Stimulated activated CD8-positive, alpha-beta memory T cell treated with anti-CD3 and anti-CD28 coated beads, Interleukin-4, amount 100 ng/mL, for 48 hours (primary cell): ENCODE results near the gene CNTN5.
"Not testable (repeated sequence)": the region's sequence is repeated elsewhere in the genome, so short reads cannot be mapped to it uniquely, and the experiment has no call there.

Source experiments
- DNase-seq: peaks from one replicate; pipeline ENCODE4 v3.0.0-alpha.2; 2020

The CNTN5 gene

DNA sequence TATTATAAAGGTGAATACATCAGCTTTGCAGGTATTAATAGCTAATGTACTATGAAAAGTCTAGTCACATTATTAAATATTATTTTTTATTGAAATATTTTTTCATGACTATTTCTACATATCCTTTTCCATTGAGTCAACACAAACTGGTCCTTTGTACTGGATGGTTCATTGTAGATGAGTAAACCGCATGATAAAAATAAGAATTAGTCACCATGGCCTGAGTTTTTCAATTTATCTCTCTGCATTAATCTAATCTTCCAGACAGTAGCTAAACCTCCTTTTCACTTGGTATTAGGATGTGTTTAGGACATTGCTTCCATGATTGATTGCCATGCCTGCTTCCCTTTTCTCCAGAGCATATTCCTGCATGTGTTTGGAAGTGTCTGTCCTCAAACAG, 1227.0 kb downstream of the CNTN5 start:
- DNase-seq: no peak

DNA sequence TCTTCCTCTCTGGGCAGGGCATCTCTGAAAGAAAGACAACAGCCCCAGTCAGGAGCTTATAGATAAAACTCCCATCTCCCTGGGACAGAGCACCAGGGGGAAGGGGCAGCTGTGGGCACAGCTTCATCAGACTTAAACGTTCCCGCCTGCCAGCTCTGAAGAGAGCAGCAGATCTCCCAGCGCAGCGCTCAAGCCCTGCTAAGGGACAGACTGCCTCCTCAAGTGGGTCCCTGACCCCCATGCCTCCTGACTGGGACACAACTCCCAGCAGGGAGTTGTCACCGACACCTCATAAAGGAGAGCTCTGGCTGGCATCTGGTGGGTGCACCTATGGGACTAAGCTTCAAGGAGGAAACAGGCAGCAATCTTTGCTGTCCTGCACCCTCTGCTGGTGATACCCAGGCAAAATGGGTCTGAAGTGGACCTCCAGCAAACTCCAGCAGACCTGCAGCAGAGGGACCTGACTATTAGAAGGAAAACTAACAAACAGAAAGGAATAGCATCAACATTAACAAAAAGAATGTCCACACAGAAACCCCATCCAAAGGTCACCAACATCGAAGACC, 1236.6 kb downstream of the CNTN5 start:
- DNase-seq: not testable (repeated sequence)

DNA sequence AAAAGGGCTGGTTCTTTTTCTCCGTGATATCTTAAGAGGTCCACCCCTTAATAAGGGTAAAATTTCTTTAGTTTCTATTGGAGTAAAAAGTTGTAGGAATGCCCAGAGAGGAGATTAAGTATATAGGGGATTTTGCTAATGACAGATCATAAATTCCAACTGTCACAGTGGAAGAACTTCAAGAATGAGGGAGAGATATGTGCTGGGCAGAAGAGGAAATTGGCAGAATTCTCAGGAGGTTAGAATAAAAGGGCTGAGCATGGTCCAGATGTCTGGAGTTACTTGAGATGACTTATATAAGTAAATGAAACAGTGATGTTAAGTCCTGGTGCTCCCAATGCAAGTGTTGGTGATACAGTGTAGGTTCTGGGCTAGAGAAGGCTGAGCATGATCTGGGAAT, 1248.8 kb downstream of the CNTN5 start:
- no peak for DNase-seq

DNA sequence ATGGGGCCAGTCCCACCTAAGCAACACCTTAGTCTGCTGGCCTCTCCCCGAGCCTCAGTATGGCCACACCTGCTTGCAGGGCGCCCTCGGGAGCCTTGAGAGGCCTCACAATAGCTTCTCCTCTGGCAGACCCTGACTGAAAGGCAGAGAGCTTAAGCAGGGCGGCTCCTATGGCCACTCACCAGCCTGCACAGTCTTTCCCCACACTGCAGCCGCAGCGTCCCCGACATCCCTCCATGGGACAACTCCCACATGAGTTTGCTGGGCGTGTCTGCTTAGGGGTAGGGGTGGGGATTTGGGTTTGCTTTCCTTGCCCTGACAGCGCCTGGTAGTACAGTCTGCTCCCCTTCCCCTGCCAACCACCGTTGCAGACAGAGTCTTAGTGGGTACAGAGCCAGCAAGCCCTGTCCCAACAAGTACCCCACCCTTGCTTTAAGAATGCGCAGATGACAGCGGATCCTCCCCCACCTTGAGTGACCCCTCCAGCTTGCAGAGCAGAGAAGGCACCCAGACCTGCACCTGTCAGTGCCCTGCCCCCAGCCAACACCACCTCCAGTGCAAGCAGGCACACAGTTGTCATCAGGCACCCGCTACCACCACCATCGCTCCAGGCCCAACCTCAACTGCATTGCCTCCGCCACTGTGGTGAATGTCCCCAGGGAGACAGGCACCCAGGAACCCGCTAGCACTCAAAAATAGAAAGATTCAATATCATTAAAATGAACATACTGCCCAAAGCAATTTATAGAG, 1252.5 kb downstream of the CNTN5 start:
- no peak for DNase-seq

DNA sequence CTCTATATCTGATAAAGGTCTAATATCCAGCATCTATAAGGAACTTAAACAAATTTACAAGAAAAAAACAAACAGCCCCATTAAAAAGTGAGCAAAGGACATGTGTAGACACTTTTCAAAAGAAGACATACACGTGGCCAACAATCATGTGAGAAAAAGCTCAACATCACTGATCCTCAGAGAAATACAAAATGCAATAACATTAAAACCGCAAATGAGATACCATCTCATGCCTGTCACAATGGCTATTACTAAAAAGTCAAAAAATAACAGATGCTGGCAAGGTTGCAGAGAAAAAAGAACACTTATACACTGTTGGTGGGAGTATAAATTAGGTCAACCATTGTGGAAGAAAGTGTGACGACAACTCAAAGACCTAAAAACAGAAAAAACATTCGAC, 1253.7 kb downstream of the CNTN5 start:
- not testable (repeated sequence) for DNase-seq

DNA sequence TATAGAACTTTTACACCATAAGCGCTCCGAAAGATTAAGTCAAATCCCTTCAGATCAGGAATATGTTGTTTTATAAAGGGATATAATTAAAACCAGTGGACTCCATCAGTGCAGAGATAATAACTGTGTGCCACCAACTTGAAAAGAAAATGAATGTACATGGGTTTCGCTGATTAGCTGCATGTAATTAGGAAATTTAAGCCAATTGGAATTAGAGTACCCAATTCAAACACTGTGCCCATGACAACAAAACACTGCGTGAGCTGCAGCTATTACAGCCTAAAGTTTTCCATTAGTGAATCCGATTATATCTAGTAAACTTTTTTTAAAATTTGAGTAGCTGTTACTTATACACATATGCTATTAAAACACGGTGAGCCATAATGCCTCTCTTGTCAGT, 1274.0 kb downstream of the CNTN5 start:
- no peak for DNase-seq

DNA sequence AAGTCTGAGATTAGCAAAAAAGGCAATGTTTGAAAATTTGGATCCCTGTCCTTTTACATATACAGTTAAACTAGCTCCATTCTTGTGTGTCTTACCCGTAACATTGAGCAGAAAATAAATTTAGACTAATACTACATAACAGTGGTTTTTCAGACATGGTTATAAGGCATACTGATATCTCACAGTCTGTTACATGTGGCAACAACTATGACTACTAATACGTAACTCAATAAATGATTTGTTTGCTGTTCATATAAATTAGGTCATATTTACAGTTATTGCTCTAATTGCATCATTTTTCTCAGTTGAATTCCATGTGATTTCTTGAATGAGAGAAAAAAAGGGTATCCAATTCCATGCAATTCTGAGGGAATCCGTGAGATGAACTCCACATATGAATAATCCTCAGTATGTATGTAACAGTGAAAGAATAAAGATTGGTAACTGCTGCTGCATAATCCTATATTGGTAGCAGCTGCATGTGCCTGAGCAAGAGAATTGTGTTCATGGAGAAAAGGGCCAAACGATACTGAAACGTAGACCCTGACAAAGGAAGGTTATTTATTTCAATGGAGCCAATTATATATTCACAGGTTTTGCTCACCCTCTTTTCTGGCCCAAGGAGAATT, 1275.4 kb downstream of the CNTN5 start:
- DNase-seq: no peak

DNA sequence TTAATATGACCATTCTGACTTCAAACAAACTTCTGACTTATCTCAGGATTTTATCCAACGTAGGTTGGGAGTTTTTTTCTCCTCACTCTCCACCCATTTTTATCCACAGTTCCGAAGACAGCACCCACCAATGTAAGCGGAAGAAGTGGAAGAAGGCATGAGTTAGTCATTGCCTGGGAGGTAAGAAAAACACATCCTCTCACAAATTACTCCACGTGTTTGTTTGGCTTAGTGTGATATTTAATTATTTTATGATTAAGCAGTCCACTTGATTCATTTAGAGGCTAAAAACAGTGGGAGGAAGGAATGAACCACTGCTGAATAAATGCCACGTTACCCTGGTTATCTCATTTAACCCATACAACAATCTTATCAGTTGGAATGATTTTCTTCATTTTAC, 1276.8 kb downstream of the CNTN5 start:
- DNase-seq: no peak

DNA sequence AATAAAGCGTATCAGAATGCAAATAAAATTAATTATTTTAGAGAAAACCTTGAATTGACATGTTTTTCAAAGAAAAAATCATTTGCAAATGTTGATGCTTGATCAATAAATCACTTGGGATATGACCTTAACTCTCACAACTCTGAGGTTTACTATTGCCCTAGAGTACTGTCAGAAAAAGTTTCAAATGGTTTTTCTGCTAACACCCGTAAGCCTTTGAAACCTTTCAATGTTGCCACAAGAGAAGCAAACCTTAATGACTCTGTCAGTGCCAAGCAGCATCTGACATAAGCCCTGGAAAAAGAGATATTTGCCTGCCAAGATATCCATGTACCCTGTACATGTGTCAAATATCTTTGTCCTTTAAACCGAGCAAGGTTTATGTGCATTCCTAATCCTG, 1282.1 kb downstream of the CNTN5 start:
- DNase-seq: no peak

DNA sequence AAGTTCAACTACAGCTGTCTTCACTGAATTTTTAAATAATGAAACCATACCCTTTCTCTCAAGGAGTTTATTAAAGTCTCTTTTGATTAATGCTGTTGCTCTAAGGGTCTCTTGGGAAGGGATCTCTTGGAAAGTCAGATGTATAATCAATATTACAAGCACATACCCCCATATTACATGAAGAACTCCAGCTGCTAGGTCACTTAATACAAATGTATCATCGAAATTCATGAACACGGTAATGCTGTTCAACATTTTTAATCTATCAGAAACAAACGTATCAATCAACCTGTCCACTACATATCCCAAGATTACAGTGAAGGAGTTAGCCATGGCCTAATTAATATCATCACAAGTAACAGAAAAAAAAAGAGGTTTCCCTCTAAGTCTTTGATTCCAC, 1283.1 kb downstream of the CNTN5 start:
- no peak for DNase-seq

DNA sequence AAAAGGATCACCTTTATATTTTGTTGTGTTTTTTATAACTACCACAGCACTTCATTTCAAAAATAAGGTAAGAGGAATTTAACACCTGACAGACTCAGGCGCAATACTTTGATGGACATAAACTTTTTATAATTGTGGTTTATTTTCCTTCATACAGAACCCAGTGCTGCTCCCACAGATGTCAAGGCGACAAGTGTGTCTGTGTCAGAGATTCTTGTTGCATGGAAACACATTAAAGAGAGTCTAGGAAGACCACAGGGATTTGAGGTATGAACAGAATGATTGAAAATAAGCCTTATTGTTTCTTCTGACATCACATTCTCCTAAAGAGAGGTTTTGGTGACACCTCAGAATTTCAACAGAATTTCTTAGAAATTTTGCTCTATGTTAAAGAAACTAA, 1287.5 kb downstream of the CNTN5 start:
- no peak for DNase-seq

DNA sequence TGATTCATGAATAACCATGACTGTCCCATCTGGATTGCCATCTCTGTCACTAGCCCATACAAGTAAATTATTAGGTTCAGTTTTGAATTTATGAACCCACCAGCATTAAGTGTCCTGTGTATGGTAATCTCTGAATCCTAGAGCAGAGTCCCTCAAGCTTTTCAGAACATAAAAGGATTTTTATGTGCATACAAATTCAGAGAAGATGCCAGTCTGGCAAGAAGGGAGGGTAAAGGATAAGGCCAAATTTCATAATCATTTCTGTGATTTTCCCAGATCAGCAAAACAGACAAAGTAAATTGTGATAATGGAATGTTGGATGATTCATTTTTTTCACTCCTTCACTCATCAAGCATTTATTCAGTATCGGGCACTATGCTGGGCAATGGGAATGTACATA, 1295.2 kb downstream of the CNTN5 start:
- no peak for DNase-seq

DNA sequence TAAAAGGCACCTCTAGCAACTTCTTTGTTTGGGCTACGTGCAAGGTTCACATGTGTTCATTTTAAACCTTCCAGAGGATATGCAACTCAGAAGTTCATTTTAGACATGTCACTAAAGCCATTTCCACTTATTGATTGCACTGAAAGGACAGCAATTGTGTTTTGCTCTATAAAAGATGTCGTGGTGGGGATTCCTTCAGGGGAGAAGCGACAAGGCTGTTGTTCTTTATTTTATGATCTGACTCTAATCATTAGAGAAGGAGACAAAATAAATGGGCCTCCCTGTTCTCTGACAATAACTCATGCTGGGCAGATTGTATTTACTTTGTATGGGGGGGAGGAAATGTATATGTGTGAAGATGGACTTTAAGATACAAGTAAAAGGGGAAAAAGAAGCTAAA, 1296.2 kb downstream of the CNTN5 start:
- no peak for DNase-seq

DNA sequence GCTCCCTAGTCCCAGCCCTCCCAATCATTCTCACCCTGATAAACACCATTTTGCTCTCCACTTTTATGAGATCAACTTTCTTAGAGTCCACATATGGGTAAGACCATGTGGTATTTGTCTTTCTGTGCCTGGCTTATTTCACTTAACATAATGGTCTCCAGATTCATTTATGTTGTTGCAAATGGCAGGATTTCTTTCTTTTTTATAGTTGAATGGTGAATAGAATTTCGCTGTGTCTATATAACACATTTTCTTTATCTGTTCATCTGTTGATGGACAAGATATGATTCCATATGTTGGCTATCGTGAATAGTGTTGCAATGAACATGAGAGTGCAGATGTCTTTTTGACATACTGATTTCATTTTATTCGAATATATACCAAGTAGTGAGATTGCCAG, 1298.9 kb downstream of the CNTN5 start:
- no peak for DNase-seq

DNA sequence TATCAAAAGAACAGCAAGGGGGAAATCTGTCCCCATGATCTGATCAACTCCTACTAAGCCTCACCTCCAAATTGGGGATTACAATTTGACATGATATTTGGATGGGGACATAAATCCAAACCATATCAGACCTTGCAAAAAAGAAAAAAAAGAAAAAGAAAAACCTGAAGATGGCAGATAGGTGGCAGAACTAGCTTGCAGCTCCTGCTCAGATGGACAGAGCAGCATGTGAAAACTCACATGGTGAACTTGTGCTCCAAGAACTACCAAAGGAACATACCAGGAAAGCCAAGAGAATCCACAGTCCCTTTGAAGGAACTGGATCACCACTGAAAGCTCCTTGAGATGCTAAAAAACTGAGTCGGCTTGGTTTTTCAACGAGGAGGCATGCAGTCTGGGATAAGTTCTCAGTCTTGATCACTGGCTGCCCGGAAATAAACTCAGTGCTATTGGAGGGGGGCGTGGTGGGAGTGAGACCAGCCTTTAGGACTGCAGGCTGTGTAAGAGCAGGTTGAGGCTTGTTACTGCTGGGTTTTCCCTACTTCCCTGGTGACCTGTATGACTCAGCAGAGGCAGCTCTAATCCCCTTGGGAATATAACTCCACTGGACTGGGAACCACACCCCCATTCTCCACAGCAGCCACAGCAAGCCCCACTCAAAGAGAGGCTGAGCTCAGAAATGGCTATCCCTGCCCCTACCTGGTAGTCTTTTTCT, 1308.0 kb downstream of the CNTN5 start:
- no peak for DNase-seq

DNA sequence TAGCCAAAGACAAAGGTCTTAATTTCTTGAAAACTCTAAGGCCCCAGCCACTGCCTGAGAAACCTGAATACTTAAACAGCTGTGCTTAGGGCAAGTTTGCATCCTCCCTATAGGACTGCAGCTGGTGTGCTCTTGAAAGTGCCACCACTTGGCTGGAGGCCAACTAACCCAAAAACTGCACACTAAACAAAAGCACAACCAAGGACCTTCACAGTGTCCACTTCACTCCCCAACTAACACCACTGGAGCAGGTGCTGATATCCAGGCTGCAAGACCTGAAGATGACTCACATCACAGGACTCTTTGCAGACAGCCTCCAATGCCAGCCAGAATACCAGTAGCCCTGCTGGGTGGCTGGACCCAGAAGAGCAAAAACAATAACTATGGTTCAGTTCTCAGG, 1308.6 kb downstream of the CNTN5 start:
- DNase-seq: no peak

DNA sequence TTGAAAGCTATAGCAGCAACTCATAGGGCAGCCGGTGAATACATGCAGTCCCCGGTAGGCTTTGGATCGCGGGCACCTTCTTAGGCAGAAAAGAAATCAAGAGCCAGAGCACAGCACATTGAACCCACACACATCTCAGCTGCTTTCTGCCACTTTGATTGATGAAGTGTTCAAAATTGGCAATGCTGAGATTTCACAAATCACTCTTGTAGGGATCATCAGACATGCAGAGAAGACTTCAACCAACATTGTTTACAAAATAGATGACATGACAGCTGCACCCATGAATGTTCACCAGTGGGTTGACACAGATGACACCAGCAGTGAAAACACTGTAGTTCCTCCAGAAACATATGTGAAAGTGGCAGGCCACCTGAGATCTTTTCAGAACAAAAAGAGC, 1316.1 kb downstream of the CNTN5 start:
- no peak for DNase-seq

DNA sequence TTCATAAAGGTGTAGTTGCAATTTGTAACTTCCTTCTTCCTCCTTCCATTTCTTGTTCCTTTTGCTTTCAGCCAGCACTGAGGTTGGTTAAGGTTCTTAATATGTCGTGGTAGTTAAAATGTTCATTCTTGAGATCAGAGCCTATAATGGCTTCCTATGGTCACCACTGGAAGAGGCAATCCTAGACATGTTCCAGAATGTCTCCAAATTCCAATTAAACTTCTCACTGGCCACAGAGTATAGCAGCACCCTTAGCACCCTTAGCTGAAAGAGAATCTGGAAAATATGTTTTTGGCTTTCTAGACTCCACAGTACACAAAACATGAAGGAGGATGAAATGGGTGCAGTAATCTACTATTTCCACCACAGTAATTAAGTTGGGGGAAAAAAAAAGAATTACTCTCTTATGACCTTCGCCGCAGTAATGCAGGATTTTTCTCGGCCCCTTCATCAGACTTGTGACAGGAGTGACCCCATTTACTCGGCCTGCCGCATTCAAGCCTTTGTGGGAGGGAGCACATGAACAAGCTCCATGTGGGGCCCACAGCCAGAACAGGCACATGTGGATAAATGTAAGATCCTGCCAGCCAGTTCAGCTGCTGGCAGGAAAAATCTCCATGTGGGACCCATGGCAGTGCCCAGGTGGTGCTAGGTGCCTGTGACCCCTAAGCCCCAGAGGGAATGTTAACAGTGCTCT, 1317.5 kb downstream of the CNTN5 start:
- no peak for DNase-seq

DNA sequence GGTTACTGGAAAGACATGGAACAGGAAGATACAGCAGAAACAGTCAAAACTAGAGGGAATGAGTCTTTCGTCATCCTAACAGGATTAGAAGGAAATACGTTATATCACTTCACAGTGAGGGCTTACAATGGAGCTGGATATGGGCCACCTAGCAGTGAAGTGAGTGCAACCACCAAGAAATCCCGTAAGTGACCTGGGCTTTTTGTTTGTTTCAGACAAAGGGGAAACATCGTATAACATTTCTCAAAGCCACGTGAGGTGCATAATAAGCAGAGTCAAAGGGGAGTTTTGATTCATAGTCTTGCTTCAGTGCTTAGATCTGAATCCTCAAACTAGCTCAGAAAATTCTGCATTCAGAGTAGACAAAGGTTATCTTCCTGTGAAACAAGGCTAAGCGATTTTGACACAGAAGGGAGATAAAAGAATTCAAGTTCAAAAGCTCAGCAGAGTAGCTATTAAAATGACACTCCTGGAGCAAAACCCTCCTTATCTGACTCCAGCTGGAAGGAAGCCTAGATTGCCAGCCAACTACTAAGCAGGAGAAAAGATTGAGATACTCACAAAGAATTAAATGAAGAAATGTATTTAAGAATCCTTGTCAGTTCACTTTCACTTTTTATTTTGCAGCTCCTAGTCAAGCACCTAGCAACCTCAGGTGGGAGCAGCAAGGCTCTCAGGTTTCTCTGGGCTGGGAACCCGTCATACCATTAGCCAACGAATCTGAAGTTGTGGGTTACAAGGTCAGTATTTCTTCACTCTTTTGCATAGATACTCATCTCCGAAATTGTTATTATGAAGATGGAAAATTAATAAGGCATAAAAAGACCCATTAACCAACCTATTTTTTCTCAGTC, 1319.9 kb downstream of the CNTN5 start:
- DNase-seq: no peak

DNA sequence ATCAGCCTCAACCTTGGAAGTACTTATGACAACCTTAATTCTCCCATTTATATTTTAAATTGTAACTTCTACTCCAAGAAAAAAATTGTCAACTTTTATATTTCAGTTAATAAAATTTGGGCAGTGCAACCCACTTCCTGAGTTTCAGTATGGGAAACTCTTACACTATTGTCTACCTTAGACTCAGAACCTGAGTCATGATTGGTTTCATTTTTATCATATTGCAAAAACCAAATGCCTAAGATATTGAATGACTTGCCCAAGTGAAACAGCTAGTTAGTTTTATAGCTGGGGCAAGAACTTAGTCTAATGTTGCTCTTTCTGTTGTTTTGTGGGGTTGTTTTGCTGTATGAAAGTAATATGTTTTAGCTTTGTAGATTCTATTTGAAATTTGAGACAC, 1332.3 kb downstream of the CNTN5 start:
- DNase-seq: no peak

DNA sequence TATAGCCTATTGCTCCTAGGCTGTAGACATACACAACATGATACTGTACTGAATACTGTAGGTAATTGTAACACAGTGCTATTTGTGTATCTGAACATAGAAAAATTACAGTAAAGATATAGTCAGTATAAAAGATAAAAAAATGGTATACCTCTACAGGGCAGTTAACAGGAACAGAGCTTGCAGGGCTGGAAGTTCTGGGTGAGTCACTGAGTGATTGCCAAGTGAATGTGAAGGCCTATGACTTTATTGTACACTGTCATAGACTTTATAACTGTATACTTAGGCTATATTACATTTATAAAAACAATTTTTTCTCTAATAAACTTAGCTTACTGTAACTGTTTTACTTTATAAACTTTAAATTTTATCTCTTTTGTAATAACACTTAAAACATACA, 1334.0 kb downstream of the CNTN5 start:
- DNase-seq: no peak

DNA sequence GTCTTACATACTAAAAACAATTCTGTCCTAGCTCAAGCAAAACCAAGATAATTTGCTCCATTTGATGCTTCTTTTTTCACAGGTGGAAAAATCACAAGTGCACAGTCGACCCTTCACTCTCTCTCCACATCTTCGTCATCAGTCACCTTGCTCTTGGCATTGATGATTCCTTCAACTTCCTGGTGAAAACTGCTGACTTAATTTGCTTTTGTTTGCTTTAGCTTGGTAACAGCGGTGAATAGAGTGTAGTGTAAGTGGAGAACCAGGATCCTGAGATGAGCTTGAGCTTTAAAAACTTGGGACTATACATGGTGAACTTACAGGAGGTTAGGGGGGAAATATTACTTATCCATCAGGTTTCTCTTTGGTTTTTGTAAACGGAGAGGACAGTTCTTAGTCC, 1335.3 kb downstream of the CNTN5 start:
- no peak for DNase-seq
